ENCODE measurements around the gene C5orf15.

DNA sequence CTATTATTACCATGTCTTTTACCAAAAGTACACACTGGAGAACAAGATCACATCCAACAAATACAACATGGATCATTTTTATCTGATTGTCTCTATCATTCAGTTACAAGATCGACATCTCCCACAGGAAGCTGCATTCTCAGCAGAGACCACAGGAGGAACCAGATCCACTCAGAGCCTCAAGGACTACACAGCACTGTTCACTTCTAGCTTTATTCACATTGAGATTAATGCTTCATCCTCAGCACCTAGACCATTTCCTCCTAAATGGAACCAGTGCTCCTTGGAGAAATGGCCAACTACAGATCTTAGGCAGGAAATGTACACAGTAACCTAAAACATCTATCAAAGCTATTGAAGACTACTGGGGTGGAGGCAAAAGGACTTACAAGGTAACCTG is 13.3 kb upstream of the C5orf15 start:
- TF ChIP-seq, protein P1, sequence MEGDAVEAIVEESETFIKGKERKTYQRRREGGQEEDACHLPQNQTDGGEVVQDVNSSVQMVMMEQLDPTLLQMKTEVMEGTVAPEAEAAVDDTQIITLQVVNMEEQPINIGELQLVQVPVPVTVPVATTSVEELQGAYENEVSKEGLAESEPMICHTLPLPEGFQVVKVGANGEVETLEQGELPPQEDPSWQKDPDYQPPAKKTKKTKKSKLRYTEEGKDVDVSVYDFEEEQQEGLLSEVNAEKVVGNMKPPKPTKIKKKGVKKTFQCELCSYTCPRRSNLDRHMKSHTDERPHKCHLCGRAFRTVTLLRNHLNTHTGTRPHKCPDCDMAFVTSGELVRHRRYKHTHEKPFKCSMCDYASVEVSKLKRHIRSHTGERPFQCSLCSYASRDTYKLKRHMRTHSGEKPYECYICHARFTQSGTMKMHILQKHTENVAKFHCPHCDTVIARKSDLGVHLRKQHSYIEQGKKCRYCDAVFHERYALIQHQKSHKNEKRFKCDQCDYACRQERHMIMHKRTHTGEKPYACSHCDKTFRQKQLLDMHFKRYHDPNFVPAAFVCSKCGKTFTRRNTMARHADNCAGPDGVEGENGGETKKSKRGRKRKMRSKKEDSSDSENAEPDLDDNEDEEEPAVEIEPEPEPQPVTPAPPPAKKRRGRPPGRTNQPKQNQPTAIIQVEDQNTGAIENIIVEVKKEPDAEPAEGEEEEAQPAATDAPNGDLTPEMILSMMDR (IDR thresholded peaks at IDR 0.05) = no peak
- no peak for TF ChIP-seq EP300 (IDR thresholded peaks at IDR 0.05; ENCODE audit: low read depth)
- no peak for TF ChIP-seq POLR2A (IDR thresholded peaks at IDR 0.05)

Data from transverse colon (tissue), 3 donors.